AML-193 (cell line): ENCODE measurements around the gene DLG5.

Experiments
- DNase-seq, 2 experiments: peaks; one replicate each; lab custom pipeline; 2025; lab: John Stamatoyannopoulos, UW

DLG5 gene

GRCh38 chr10:77820349-77820748 lies 106.2 kb downstream of the DLG5 start:
- DNase-seq = no peak

GRCh38 chr10:77819210-77820112 lies 107.1 kb downstream of the DLG5 start:
- no peak for DNase-seq

GRCh38 chr10:77818378-77818777 lies 108.2 kb downstream of the DLG5 start:
- no peak for DNase-seq

- DNase-seq = no peak
Measured at GRCh38 chr10:77817541-77817940, 109.0 kb downstream of the DLG5 start.

GRCh38 chr10:77816311-77816710 lies 110.2 kb downstream of the DLG5 start:
- no peak for DNase-seq

- DNase-seq = no peak
Measured at GRCh38 chr10:77812741-77813140, 113.8 kb downstream of the DLG5 start.

- DNase-seq = no peak
Measured at GRCh38 chr10:77811831-77812430, 114.6 kb downstream of the DLG5 start.

GRCh38 chr10:77810446-77811335 lies 115.9 kb downstream of the DLG5 start:
- no peak for DNase-seq

GRCh38 chr10:77809336-77809735 lies 117.2 kb downstream of the DLG5 start:
- no peak for DNase-seq

- DNase-seq = no peak
Measured at GRCh38 chr10:77807706-77808105, 118.8 kb downstream of the DLG5 start.

GRCh38 chr10:77806511-77807157 lies 119.9 kb downstream of the DLG5 start:
- no peak for DNase-seq

GRCh38 chr10:77805676-77806075 lies 120.9 kb downstream of the DLG5 start:
- no peak for DNase-seq

GRCh38 chr10:77804371-77804770 lies 122.2 kb downstream of the DLG5 start:
- no peak for DNase-seq

GRCh38 chr10:77801474-77802161 lies 124.9 kb downstream of the DLG5 start:
- DNase-seq = no peak

- DNase-seq = no peak
Measured at GRCh38 chr10:77800738-77801266, 125.8 kb downstream of the DLG5 start.

- DNase-seq = no peak
Measured at GRCh38 chr10:77800320-77800719, 126.2 kb downstream of the DLG5 start.

- no peak for DNase-seq
Measured at GRCh38 chr10:77799352-77799751, 127.2 kb downstream of the DLG5 start.

- DNase-seq = no peak
Measured at GRCh38 chr10:77798940-77799339, 127.6 kb downstream of the DLG5 start.

GRCh38 chr10:77796311-77796915 lies 130.1 kb downstream of the DLG5 start:
- DNase-seq = no peak

- DNase-seq = no peak
Measured at GRCh38 chr10:77795426-77796055, 131.0 kb downstream of the DLG5 start.
